HUES64 (cell line): ENCODE data around the gene CAPRIN2.

Source experiments
- H3K27ac ChIP-seq: 2 replicates; pipeline ENCODE4 v1.7.0; 2013; ENCODE audit warnings: low read depth, low read length, inconsistent platforms
- H3K27me3 ChIP-seq: 2 replicates; pipeline ENCODE4 v1.6.1; 2013; ENCODE audit warnings: mild to moderate bottlenecking, low read length; ENCODE audit not compliant: insufficient read depth
- H3K36me3 ChIP-seq: 2 replicates; pipeline ENCODE4 v1.6.1; 2013; ENCODE audit warnings: mild to moderate bottlenecking, low read length; ENCODE audit not compliant: insufficient read depth
- H3K4me1 ChIP-seq: 2 replicates; pipeline ENCODE4 v1.6.1; 2013; ENCODE audit warnings: mild to moderate bottlenecking, low read length, moderate library complexity; ENCODE audit not compliant: insufficient read depth
- H3K4me3 ChIP-seq: 2 replicates; pipeline ENCODE4 v1.5.1; 2013; ENCODE audit warnings: mild to moderate bottlenecking, low read length, moderate library complexity
- H3K9ac ChIP-seq: 2 replicates; pipeline ENCODE4 v1.6.1; 2013; ENCODE audit warnings: mild to moderate bottlenecking, low read depth, low read length
- H3K9me3 ChIP-seq: 2 replicates; pipeline ENCODE4 v1.6.1; 2013; ENCODE audit warnings: low read depth, low read length; ENCODE audit not compliant: insufficient read depth
- WGBS: fragments of 150-250, 120-280 bp; methylation state at CpG from one replicate; pipeline ENCODE4 v1.1.7; 2013; ENCODE audit warnings: missing lambda C conversion rate; 5-methylcytosine and 5-hydroxymethylcytosine counted together

Gene CAPRIN2

DNA sequence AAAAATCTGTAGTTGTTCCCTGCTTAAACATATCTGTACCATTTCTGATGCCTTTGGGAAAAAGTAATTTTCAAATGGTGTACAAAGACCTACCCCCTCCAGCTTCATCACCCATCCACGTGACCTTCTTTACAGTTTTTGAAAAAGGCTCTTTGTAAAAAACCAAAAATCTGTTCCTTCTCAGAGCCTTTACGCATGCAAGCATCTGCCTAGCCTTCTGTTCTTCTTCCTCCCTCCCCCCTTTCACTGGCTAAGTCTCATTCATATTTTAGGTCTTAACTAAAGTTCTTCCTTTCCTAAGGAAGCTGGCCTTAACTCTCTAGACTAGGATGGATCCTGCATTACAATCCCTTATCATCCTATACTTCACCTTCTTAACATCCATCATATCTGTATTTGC is 10.4 kb downstream of the CAPRIN2 start:
- H3K36me3 ChIP-seq = peaks cover 68% of the 10 kb centered on the region
- H3K4me1 ChIP-seq = 0 out of 2 replicates have a peak, but pooled peaks cover 3% of the 10 kb centered on the region
- no peak overlapping the region for H3K9ac ChIP-seq
- 94% methylated on average over 2 of the region's 2 CpGs for WGBS
- no peaks in the 10 kb centered on the region for H3K9me3 ChIP-seq
- no peaks in the 10 kb centered on the region for H3K27me3 ChIP-seq
- H3K27ac ChIP-seq = no peak overlapping the region
- H3K4me3 ChIP-seq = no peak overlapping the region

DNA sequence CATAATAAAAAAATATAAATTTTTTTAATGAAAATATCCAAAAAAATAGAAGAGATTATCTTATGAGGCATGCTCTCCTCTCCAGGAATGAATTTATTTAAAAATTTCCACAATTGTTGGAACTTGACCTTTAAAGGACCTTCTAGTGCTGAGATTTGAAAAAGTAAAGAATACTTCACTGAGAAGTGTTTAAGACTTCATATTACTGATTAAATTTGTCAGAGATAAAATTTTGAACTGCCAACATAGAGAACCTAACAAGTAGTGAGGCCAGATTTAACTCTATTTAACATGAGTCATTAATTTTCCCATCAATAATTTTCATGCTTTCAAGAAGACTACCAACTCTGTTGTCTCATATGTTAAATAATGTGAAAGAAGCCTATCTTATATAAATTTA is 14.5 kb downstream of the CAPRIN2 start:
- Histone ChIP-seq H3K9ac (no peak overlapping the region), H3K27me3 (no peaks in the 10 kb centered on the region), H3K27ac (no peak overlapping the region), H3K4me3 (no peak overlapping the region), H3K4me1 (0 out of 2 replicates have a peak, but pooled peaks cover 3% of the 10 kb centered on the region), H3K9me3 (0 out of 2 replicates have a peak, but pooled peaks cover 2% of the 10 kb centered on the region), H3K36me3 (peaks cover 66% of the 10 kb centered on the region)

DNA sequence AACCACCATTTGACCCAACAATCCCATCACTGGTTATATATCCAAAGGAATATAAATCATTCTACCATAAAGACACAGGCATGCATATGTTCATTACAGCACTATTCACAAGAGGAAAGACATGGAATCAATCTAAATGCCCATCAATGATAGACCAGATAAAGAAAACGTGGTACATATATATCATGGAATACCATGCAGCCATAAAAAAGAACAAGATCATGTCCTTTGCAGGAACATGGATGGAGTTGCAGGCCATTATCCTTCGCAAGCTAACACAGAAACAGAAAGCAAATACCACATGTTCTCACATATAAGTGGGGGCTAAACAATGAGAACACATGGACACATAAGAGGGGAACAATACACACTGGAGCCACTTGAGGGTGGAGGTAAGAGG is 15.7 kb downstream of the CAPRIN2 start:
- Histone ChIP-seq H3K4me3 (no peak overlapping the region), H3K27me3 (no peaks in the 10 kb centered on the region), H3K27ac (no peak overlapping the region), H3K9ac (no peak overlapping the region), H3K9me3 (0 out of 2 replicates have a peak, but pooled peaks cover 2% of the 10 kb centered on the region), H3K36me3 (peaks cover 73% of the 10 kb centered on the region), H3K4me1 (0 out of 2 replicates have a peak, but pooled peaks cover 3% of the 10 kb centered on the region)
- 87% methylated on average over 2 of the region's 2 CpGs for WGBS

DNA sequence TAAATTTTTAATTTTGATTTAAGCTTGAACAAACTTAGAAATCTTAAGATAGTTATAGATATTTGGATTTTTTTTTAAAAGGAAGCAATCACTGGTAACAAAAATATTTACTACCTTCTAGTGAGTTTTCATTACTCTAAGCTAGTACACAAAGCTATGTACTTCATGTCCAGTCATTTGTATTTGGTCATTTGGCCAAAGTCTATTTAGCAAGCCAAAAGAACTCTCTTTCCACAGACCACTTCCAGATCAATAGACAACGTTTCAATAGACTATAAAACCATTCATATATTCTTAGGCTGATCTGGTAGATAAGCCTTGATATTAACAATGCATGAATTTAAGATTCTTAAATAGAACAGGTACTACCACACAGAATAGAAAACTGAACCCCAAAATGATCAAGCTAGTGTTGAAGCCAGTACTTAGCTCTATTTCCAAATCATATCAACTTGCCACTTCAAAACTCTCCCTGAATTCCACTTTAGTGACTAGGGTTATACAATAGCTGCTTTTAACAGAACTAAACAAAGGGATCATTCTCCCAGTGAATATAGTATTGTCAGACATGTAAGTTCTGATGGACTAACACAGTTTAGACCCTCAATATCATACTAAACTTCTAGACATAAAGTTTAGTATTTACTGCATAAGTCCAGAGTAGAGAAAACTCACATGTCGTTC is 21.7 kb downstream of the CAPRIN2 start:
- Histone ChIP-seq H3K9ac (no peak overlapping the region), H3K4me1 (no peaks in the 10 kb centered on the region), H3K36me3 (peaks cover 88% of the 10 kb centered on the region), H3K4me3 (no peak overlapping the region), H3K9me3 (no peaks in the 10 kb centered on the region), H3K27ac (no peak overlapping the region), H3K27me3 (no peaks in the 10 kb centered on the region)
- 90% methylated on average over 2 of the region's 2 CpGs for WGBS

DNA sequence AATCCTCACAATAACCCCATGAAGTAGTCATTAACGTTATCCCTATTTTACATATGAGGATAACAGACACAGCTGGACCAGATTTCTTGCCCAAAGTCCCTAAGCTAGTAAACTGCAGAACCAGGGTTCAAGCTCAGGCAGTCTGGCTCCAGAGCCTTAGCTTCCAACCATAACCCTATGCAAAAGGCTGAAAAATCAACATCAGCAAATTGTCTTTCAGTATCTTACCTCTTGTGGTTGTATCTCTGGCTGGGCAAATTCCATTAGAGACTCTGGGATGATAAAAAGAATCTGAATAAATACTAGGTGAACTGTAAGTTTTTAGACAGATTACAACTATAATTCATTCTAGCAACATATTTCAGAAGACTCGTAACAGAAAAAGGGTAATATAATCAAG is 24.7 kb downstream of the CAPRIN2 start:
- Histone ChIP-seq H3K36me3 (peaks cover 93% of the 10 kb centered on the region), H3K4me1 (no peaks in the 10 kb centered on the region), H3K9me3 (no peaks in the 10 kb centered on the region), H3K27me3 (no peaks in the 10 kb centered on the region), H3K27ac (no peak overlapping the region), H3K9ac (no peak overlapping the region), H3K4me3 (no peak overlapping the region)
- 92% methylated on average over 2 of the region's 2 CpGs for WGBS

DNA sequence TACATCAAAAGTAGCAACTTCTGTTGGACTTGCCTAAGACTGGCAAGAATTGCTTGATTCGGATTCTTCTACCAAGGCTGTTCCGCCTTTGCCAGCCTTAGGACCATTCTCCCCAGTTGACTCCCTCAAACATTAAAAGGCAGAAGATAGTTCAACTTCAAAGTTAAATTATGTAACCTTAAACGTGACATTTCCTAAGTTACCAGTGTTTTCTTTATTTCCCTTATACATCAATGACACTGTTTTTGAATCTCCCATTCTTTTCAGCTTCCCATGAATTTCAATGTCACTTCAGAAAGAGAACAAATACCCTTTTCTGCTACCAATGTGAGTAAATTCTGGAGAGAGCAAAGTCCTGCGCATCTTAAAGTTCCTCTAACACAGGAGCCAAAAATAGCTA is 25.2 kb downstream of the CAPRIN2 start:
- H3K27ac ChIP-seq = no peak overlapping the region
- no peak overlapping the region for H3K9ac ChIP-seq
- WGBS = 94% methylated on average over 4 of the region's 4 CpGs
- H3K36me3 ChIP-seq = peaks cover 93% of the 10 kb centered on the region
- no peak overlapping the region for H3K4me3 ChIP-seq
- no peaks in the 10 kb centered on the region for H3K9me3 ChIP-seq
- no peaks in the 10 kb centered on the region for H3K27me3 ChIP-seq
- H3K4me1 ChIP-seq = no peaks in the 10 kb centered on the region

DNA sequence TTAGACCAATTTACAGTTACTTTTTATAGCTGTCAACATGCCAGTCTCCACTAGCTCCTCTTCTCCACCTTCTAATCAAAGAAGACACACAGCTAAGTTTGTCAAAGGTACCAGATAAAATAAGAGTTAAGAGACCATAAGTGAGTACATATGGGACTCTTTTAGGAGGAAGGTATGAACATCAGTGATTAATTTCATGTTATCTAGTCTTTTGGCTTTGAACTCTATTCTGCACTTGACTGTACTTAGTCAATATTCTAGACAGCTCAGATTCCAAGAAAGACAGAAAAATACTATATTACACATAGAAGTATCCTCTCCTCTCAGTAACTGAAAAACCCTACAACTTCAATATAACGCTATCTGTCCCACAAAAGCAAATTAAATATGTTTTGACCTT is 28.1 kb downstream of the CAPRIN2 start:
- Histone ChIP-seq H3K4me3 (no peak overlapping the region), H3K36me3 (peaks cover 99% of the 10 kb centered on the region), H3K9me3 (no peaks in the 10 kb centered on the region), H3K9ac (no peak overlapping the region), H3K27ac (no peak overlapping the region), H3K27me3 (no peaks in the 10 kb centered on the region), H3K4me1 (no peaks in the 10 kb centered on the region)
- 90% methylated on average over 1 of the region's 1 CpG for WGBS

DNA sequence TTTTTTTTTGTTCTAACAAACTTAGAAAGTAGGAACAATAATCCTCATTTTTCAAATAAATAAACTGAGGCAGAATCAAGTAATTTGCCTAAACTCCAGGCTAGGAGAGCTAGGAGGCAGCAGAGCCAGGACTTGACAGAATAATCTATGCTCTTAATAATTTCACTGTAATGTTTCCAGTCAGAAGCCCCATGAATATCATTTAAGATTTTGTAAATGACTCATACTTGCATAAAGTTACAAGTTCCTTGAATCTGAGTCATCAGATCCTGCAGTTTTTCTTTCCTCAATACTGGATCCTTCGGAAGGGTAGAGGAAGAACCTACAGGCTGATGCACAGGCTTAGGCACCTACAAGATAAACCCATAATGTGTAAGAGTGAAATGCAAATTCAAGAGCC is 29.0 kb downstream of the CAPRIN2 start:
- WGBS = 100% methylated on average over 1 of the region's 1 CpG
- H3K4me3 ChIP-seq = no peak overlapping the region
- peaks cover 99% of the 10 kb centered on the region for H3K36me3 ChIP-seq
- H3K27me3 ChIP-seq = no peaks in the 10 kb centered on the region
- H3K27ac ChIP-seq = no peak overlapping the region; the same call in 1 of the 2 replicates
- no peaks in the 10 kb centered on the region for H3K4me1 ChIP-seq
- no peak overlapping the region for H3K9ac ChIP-seq
- no peaks in the 10 kb centered on the region for H3K9me3 ChIP-seq

DNA sequence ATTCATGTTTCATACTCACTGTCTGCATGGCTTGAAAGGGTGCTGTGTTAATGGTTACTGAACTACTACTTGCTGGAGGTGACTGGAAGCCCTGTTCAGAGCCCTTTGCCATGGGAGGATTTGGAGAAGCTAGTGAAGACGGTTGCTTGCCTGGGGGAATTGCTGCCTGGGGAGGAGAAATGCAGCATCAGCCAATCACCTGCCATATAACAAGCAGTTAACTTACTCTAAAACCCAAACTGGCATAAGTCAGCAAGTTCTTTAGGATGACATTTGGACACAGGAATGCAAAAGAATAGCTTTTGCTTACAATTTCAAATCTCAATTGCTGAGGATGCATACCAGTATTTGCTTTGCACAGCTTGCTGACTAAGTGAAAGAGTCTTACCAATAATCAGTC is 35.7 kb downstream of the CAPRIN2 start:
- WGBS = 80% methylated on average over 1 of the region's 1 CpG
- Histone ChIP-seq H3K9ac (no peak overlapping the region), H3K4me3 (no peak overlapping the region), H3K36me3 (peaks cover 98% of the 10 kb centered on the region), H3K9me3 (no peaks in the 10 kb centered on the region), H3K4me1 (no peaks in the 10 kb centered on the region), H3K27me3 (no peaks in the 10 kb centered on the region), H3K27ac (no peak overlapping the region; the same call in 1 of the 2 replicates)

DNA sequence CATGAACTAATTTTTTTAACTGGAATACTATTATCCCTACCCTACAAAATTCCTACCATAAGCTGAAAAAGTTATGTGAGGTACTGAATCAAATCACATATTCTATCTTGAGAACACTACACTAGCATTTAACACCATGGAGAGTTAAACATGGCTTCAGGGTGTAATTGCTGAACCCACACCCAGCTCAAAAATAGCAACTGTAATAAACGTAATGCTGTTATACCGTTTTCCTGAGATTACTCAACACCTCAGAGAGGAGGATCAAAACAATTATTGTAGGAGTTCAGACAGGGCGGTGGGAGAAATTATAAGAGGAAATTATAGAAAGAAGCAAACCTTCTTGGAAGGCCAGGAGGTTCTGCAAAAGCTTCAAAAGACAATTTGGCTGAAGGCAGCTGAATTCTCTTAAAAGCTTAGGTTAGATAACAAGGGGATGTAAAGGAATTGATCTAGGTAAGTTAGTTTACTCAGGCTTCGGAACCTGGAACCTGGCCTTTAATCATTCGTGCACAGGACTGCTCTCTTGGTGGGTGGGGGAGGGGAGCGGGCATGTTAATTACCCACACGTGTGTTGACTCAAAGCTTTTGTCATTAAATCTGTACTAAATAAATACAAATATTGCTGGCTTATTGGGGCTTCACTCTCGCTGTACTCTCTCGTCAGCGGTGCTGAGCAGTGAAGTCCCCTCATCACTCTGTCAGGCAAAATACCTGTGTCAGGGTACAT is 47.0 kb downstream of the CAPRIN2 start:
- Histone ChIP-seq H3K27me3 (no peaks in the 10 kb centered on the region), H3K4me1 (0 out of 2 replicates have a peak, but pooled peaks cover 3% of the 10 kb centered on the region), H3K4me3 (no peak overlapping the region), H3K9me3 (no peaks in the 10 kb centered on the region), H3K27ac (no peak overlapping the region), H3K9ac (no peak overlapping the region), H3K36me3 (peaks cover 41% of the 10 kb centered on the region)
- WGBS = 88% methylated on average over 8 of the region's 10 CpGs

DNA sequence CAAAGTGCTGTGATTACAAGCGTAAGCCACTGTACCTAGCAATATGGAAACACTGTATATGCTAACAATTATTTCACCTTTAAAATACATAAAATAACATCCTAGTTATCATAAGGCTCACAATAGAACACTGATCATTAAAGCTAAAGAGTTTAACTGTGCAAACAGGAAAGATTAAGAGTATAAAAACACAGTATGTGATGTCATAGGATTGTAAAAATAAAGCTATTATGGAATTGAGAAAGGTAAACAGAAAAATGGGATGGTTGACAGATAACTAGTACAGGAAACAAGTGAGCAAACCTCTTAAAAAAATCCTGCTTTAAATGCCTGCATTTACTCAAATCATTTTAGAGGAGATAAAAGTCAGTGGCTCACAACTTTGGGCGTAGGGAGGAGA is 48.3 kb downstream of the CAPRIN2 start:
- H3K27ac ChIP-seq = no peak overlapping the region

More for the DNA sequence above, 48.3 kb downstream of the CAPRIN2 start:
- H3K36me3 ChIP-seq = peaks cover 29% of the 10 kb centered on the region
- no peak overlapping the region for H3K4me3 ChIP-seq
- H3K4me1 ChIP-seq = 0 out of 2 replicates have a peak, but pooled peaks cover 3% of the 10 kb centered on the region
- H3K27me3 ChIP-seq = no peaks in the 10 kb centered on the region
- 97% methylated on average over 2 of the region's 2 CpGs for WGBS
- H3K9ac ChIP-seq = no peak overlapping the region
- H3K9me3 ChIP-seq = no peaks in the 10 kb centered on the region
